A673 (cell line): ENCODE results near the gene IQCH. TPM values are rescaled to one million over a fixed set of nuclear protein-coding genes. Genes with fewer than 3 reads are reported as not detected.

Experiments
- BruUV-seq: library from RNA; stranded (reverse); fragments of 400-500 nt; replicated peaks from 2 replicates; lab custom pipeline; 2021; lab: Mats Ljungman, UMichigan
- CTCF ChIA-PET: fragments of 300-600 bp; sonication (Branson Sonifier 250); formaldehyde crosslinking; loops from one replicate; lab custom pipeline; 2022; ENCODE audit warnings: antibody characterized with exemption; lab: Charles Lee
- POLR2A ChIA-PET: fragments of 300-600 bp; sonication (Branson Sonifier 250); formaldehyde crosslinking; loops from one replicate; lab custom pipeline; 2022; ENCODE audit warnings: antibody characterized with exemption; ENCODE audit not compliant: low non-redundant PET; lab: Charles Lee
- DNase-seq: peaks from one replicate; pipeline ENCODE4 v3.0.0-alpha.2; 2015; ENCODE audit warnings: low spot score
- H3K27ac ChIP-seq: fragments of 200-600 bp; sonication (generic); 2 replicates; pipeline ENCODE4 v1.5.1; 2016; ENCODE audit warnings: mixed run types, low read depth, mild to moderate bottlenecking, mixed read lengths, antibody characterized with exemption, low read length; ENCODE audit not compliant: poor library complexity, severe bottlenecking
- H3K27me3 ChIP-seq: fragments of 200-600 bp; sonication (generic); replicated peaks from 2 replicates; pipeline ENCODE4 v1.6.1; 2017; ENCODE audit warnings: mixed run types, low read depth, mild to moderate bottlenecking, mixed read lengths, antibody characterized with exemption, low read length; ENCODE audit not compliant: insufficient read depth, poor library complexity
- H3K36me3 ChIP-seq: fragments of 200-600 bp; sonication (generic); 2 replicates; pipeline ENCODE4 v1.6.1; 2016; ENCODE audit warnings: mixed run types, mild to moderate bottlenecking, mixed read lengths, antibody characterized with exemption, low read length; ENCODE audit not compliant: insufficient read depth, poor library complexity, severe bottlenecking
- H3K4me1 ChIP-seq: fragments of 200-600 bp; sonication (generic); 2 replicates; pipeline ENCODE4 v1.6.1; 2017; ENCODE audit warnings: mixed run types, mild to moderate bottlenecking, mixed read lengths, antibody characterized with exemption, low read length; ENCODE audit not compliant: insufficient read depth, poor library complexity, severe bottlenecking
- H3K4me3 ChIP-seq: fragments of 200-600 bp; sonication (generic); 2 replicates; pipeline ENCODE4 v1.5.1; 2016; ENCODE audit warnings: low read depth, mixed run types, mild to moderate bottlenecking, mixed read lengths, low read length; ENCODE audit not compliant: poor library complexity, severe bottlenecking
- H3K9me3 ChIP-seq: fragments of 200-600 bp; sonication (generic); 2 replicates; pipeline ENCODE4 v1.6.1; 2016; ENCODE audit warnings: mixed run types, low read depth, mild to moderate bottlenecking, mixed read lengths, antibody characterized with exemption, low read length; ENCODE audit not compliant: poor library complexity, severe bottlenecking
- CTCF ChIP-seq: fragments of 300-800, 200-600 bp; sonication (generic); conservative IDR thresholded peaks from 2 replicates; pipeline ENCODE4 v1.5.1; 2017; ENCODE audit warnings: low read depth, mild to moderate bottlenecking, antibody characterized with exemption, low read length, moderate library complexity, mixed read lengths
- EZH2 ChIP-seq: fragments of 200-600 bp; sonication (generic); IDR thresholded peaks from 2 replicates; pipeline ENCODE4 v1.6.1; 2017; ENCODE audit warnings: borderline replicate concordance, low read depth, mild to moderate bottlenecking, mixed read lengths, antibody characterized with exemption, low read length; ENCODE audit not compliant: poor library complexity, severe bottlenecking
- intact Hi-C: fragments of 100-400 bp; cut with micrococcal nuclease; formaldehyde crosslinking; loops from one replicate; pipeline ENCODE4 v1.10.0; 2022; ENCODE audit not compliant: unreplicated experiment
- total RNA-seq: library from RNA; stranded (reverse); gene quantifications from 2 replicates; pipeline ENCODE4 v1.2.3, GENCODE V29; 2021

IQCH gene
- total RNA-seq, 1 experiment from 2014 or later = 1.7 TPM

- Histone ChIP-seq H3K4me1 (peaks cover 20% of the 10 kb centered on the region), H3K9me3 (no peaks in the 10 kb centered on the region), H3K4me3 (no peak overlapping the region), H3K36me3 (peaks cover 15% of the 10 kb centered on the region), H3K27ac (no peak overlapping the region), H3K27me3 (no peaks in the 10 kb centered on the region)
- ChIA-PET POLR2A (no interaction called here), CTCF (no interaction called here)
- no peak for TF ChIP-seq CTCF
- no peak for TF ChIP-seq EZH2
- intact Hi-C loops = no loop called here
- no TSS peak for BruUV-seq
- peak; percentile 61 for DNase-seq
These were observed 26.3 kb upstream of the IQCH start for GRCh38 chr15:67228286-67228685.

DNA sequence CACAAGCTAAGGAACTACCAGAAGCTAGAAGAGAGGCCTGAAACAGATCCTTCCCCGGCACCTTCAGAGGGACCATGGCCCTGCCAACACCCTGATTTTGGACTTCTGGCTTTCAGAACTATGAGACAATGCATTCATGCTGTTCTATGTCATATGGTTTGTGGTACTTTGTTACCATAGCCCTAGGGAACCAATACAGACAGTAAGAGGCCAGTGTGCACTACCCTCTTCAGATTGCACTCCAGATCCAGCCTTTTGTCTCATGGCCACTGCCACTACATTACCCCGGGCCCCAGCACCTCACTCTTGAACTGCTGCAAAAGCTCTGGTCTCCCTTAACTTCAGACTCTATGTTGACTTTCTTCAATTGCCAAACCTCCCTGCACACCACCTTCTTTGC lies 24.1 kb upstream of the IQCH start:
- H3K36me3 ChIP-seq = peaks cover 15% of the 10 kb centered on the region
- no peaks in the 10 kb centered on the region for H3K27me3 ChIP-seq
- H3K9me3 ChIP-seq = no peaks in the 10 kb centered on the region
- no peak for DNase-seq
- TF ChIP-seq CTCF (no peak), EZH2 (no peak)
- intact Hi-C loops = no loop called here
- ChIA-PET CTCF (no interaction called here), POLR2A (no interaction called here)
- no peak overlapping the region for H3K4me3 ChIP-seq
- H3K27ac ChIP-seq = no peak overlapping the region
- no TSS peak for BruUV-seq
- peaks cover 20% of the 10 kb centered on the region for H3K4me1 ChIP-seq

GRCh38 chr15:67232591-67232990 lies 22.0 kb upstream of the IQCH start:
- H3K36me3 ChIP-seq = peaks cover 15% of the 10 kb centered on the region
- H3K4me3 ChIP-seq = no peak overlapping the region
- BruUV-seq = no TSS peak
- no peak for TF ChIP-seq EZH2
- TF ChIP-seq CTCF = no peak
- H3K27me3 ChIP-seq = no peaks in the 10 kb centered on the region
- no peak for DNase-seq
- intact Hi-C loops = no loop called here
- H3K9me3 ChIP-seq = no peaks in the 10 kb centered on the region
- ChIA-PET POLR2A (no interaction called here), CTCF (no interaction called here)
- no peak overlapping the region for H3K27ac ChIP-seq
- H3K4me1 ChIP-seq = peaks cover 27% of the 10 kb centered on the region
